SK-N-SH (cell line): ENCODE measurements around the gene POLR3B.

Source experiments
- CTCF ChIP-seq: fragments of 200-600 bp; sonication (generic); IDR thresholded peaks from 2 replicates; pipeline ENCODE4 v1.6.1; 2017; ENCODE audit warnings: antibody characterized with exemption, mild to moderate bottlenecking, moderate library complexity
- YY1 ChIP-seq: IDR thresholded peaks from 2 replicates; pipeline ENCODE4 v1.4.0; 2012; ENCODE audit warnings: low read depth, mild to moderate bottlenecking

GRCh38 chr12:106423291-106423690 is 65.7 kb downstream of the POLR3B start:
- no peak for TF ChIP-seq CTCF
- no peak for TF ChIP-seq YY1
